Dedifferentiated amniotic fluid mesenchymal stem cell (primary cell): ENCODE results near the gene HGF.

Source experiments
- DNase-seq: peaks from one replicate; pipeline ENCODE4 v3.0.0-alpha.2; 2016; ENCODE audit errors: extremely low spot score

The HGF gene

DNA sequence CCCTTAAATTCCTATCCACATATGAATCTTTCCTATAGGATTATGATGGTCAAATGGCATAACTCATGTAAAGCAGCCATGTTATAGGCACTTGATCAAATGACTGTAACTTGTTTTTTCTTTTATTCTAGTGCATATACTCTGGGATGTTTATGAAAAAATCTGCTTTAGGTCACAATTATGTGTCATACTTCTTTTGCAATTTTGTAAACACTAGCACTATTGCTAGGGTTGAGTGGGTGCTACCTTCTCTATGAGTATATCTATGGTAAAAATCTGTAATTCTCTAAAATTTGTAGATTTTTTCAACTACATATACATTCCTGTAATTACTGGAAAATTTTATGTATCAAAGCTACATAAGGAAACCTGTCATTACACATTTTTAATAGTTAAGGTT lies 50.0 kb downstream of the HGF start:
- no peak for DNase-seq

DNA sequence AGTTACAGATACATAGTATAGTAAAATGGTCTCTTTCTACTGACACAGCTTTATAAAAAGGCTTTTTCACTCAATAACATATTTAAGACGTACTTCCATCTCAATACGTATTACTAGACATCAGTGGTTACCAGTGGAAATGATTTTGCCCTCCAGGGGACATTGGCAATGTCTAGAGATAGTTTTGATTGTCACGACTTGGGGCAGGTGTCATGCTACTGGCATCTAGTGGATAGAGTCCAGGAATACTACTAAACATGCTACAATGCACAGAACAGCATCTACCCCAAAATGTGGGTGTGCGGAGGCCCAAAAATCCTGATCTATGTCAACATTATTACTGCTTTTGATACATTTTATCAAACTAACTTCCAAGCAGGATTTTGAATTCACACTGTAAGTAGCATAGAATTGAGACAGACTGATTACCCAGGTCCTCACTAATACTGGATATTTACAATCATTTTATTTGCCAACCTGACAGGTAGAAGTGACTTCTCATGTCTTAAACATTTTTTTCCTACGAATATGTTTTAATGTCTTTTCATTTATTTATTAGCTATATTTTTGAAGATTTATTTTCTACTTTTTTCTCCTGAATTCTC lies 53.8 kb downstream of the HGF start:
- peak; percentile 42 for DNase-seq

DNA sequence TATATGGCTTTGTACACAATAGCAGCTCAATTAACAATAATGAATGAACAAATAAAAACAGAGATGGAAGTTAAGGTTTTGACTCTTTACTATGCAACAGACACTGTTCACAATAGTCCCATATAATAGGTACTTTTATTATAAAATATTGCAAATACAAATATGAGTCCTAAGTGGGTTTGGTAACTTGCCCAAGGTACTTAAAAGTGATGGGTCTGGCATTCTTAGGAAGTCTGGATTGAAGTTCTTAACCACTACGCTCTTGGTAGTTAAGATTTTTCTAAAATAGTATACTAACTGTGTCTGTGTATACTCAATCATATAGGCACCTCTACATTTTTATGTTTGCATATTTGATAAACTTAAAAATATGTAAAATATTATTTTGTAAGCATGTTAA lies 55.5 kb downstream of the HGF start:
- no peak for DNase-seq

GRCh38 chr7:81710751-81711150 lies 59.1 kb downstream of the HGF start:
- DNase-seq: no peak

DNA sequence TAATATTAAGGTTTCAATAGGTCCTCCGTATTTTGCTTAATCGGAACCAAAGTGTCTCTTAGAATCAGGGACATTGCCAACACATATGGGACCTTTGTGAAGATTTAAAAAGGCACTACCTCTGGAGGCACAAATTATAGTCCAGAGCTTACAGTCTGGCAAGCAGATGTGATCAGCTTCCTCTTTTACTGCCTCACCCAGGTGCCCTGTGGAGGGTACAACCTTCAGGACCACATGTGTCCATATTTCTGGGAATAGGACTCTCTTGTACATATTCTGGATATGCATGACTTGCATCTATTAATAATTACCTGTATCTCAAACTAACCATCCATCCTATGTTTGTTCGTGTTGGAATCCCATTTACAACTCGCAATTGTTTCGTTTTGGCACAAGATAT lies 60.0 kb downstream of the HGF start:
- no peak for DNase-seq

GRCh38 chr7:81707966-81708365 lies 61.9 kb downstream of the HGF start:
- DNase-seq: no peak

DNA sequence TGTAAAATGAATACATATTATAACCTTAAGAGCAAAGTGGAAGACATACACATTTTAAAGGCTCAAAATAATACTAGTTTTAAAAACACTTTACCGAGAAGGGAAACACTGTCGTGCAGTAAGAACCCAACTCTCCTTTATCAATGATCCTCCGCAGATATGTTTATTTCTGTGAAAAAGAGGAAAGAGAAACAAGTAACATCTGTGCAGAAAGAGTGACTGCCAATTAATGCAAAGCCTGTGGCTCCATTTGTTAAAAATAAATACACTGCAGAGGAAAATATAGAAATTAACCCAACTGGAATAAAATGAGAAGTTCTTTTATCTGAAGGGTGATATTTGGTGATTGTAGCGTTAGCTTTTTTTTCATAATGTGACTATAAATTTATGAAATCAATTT lies 62.7 kb downstream of the HGF start:
- no peak for DNase-seq

DNA sequence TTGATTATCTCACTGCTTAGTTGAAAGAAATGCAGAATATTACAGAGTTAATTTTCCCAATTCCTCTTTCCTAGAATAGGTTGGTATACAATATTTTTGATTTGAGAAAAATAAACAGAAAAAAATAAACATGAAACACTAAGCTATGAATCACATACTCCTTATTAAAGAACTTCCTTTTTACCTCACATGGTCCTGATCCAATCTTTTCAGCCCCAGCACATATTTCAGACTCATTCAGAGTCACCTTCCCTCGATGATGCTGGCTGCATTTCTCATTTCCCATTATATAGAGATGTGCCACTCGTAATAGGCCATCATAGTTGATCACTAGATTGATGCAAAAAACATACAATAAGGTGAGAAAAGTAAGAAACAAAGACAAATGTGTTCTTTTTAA lies 64.6 kb downstream of the HGF start:
- DNase-seq: no peak

GRCh38 chr7:81704595-81704994 lies 65.3 kb downstream of the HGF start:
- no peak for DNase-seq

- DNase-seq: no peak
Measured at GRCh38 chr7:81698965-81699364, 70.9 kb downstream of the HGF start.

DNA sequence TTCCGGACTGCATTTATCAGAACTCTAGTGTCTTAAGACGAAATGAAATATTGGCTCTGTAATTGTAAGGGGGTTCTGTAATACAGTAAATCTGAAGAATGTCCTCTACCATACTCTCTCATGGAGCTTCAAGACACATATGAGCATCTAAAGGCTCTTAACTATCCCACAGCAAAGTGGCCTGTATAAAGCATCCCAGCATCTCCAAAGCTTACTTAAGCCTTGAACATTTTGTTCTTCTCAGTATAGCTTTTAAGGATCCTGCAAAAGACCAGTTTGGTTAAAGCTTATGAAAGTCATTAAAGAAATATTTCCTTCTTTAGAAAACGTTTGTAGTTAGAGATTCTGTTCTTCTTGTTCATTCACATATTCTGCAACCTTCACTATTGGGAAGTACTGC lies 75.1 kb downstream of the HGF start:
- DNase-seq: no peak

- no peak for DNase-seq
Measured at GRCh38 chr7:81693894-81694293, 76.0 kb downstream of the HGF start.

DNA sequence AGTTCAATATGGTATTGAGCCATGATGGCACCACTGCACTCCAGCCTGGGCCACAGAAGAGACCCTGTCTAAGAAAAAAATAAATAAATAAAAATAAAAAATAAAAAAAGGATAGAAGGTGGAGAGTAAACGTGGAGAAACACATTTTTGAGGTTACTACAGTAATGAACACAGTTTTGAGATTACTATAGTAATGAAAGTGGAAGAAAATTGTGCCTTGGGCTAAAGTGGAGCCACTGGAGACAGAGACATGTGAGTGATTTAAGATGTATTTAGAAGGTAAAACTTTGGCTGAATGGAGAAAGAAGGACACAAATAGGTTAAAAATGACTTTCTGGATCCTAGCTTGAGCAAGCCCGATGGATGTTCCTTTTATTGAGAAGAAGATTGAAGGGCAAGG lies 76.8 kb downstream of the HGF start:
- DNase-seq: no peak

GRCh38 chr7:81692146-81692905 lies 77.5 kb downstream of the HGF start:
- DNase-seq: no peak

- no peak for DNase-seq
Measured at GRCh38 chr7:81691199-81691821, 78.5 kb downstream of the HGF start.

GRCh38 chr7:81690688-81691087 lies 79.2 kb downstream of the HGF start:
- DNase-seq: no peak

DNA sequence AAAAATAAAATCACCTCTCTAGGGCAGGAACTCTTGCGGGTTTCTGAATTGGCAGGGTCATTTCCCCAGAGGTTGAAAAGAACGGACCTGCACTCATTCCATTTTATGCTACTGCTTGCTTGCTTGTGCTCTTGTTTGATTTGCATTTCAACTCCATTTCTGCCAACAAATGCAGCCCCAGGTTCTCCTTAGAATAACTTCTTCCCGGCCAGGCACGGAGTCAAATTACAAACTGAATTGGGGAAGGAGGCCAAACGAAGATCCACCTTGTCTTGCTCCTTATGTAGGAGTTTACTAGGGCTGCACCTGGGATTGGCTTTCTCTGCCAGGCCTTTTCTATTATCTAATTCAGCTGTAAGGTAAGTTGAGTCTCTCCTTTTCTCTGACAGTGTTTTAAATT lies 79.6 kb downstream of the HGF start:
- DNase-seq: no peak

- no peak for DNase-seq
Measured at GRCh38 chr7:81688622-81689411, 81.0 kb downstream of the HGF start.

- no peak for DNase-seq
Measured at GRCh38 chr7:81687062-81687461, 82.8 kb downstream of the HGF start.

DNA sequence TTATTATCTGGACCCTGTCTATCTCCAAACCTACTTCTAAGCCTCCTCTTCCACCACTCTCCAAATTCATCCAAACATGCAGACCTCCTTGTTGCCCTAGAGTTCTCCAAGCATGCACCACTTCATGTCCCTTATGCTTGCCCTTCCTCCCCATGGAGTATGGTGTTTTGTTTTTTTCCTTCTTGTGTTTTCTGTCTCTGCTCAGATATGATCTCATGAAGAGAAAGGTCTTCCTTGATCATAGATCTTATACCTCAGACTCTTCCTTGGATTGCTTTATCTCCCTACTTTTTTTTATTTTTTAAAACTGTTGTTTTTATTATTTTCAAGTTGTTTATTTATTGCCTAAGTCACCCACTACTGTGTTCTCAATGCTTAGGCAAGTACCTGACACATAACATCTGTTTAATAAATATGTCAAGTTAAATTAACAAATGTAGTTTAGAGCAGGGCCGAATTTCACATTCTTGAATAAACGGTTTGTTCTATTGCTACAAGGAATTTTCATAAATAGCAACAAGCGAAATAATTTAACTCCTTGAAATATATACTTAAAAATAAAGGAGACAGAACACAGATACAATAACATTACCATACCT lies 84.5 kb downstream of the HGF start:
- DNase-seq: no peak

- DNase-seq: peak; percentile 99
Measured at GRCh38 chr7:81684514-81685269, 85.2 kb downstream of the HGF start.
